WTC11 (cell line): ENCODE results near the gene ZNF804B. TPM values are rescaled to one million over a fixed set of nuclear protein-coding genes. Genes with fewer than 3 reads are reported as not detected.

ENCODE experiments used
- ATAC-seq: fragments of 200-7000 bp; cut with Tn5 transposase; 2 replicates; pipeline ENCODE4 v1.10.0; 2021; ENCODE audit warnings: mild to moderate bottlenecking, moderate library complexity
- CTCF ChIA-PET: fragments of 300-600 bp; sonication (Branson Sonifier 250); formaldehyde crosslinking; loops from one replicate; lab custom pipeline; 2021; ENCODE audit warnings: antibody characterized with exemption; lab: Charles Lee
- POLR2A ChIA-PET: fragments of 350-600 bp; sonication (Branson Sonifier 250); formaldehyde crosslinking; loops from one replicate; lab custom pipeline; 2021; ENCODE audit warnings: antibody characterized with exemption; lab: Charles Lee
- DNase-seq: peaks from one replicate; pipeline ENCODE4 v3.0.0; 2021; ENCODE audit warnings: low spot score
- H3K27ac Mint-ChIP-seq: 2 replicates; pipeline ENCODE4 v1.8.0; 2021; ENCODE audit warnings: mixed read lengths
- H3K27me3 Mint-ChIP-seq: 2 replicates; pipeline ENCODE4 v1.8.0; 2021; ENCODE audit warnings: low read depth, mild to moderate bottlenecking, moderate library complexity, mixed read lengths
- H3K36me3 Mint-ChIP-seq: 2 replicates; pipeline ENCODE4 v1.8.0; 2021; ENCODE audit warnings: mixed read lengths
- H3K4me1 Mint-ChIP-seq: 2 replicates; pipeline ENCODE4 v1.8.0; 2022; ENCODE audit warnings: mixed read lengths
- H3K4me3 Mint-ChIP-seq: 2 replicates; pipeline ENCODE4 v1.8.0; 2021; ENCODE audit warnings: mild to moderate bottlenecking, moderate library complexity, mixed read lengths
- H3K9me3 Mint-ChIP-seq: 2 replicates; pipeline ENCODE4 v1.8.0; 2021; ENCODE audit warnings: mixed read lengths
- CBFB ChIP-seq: sonication (generic); formaldehyde crosslinking; IDR thresholded peaks from 2 replicates; pipeline ENCODE4 v1.8.1; 2022; ENCODE audit warnings: mild to moderate bottlenecking, low read depth, missing genetic modification reagents
- GABPB1 ChIP-seq: sonication (generic); formaldehyde crosslinking; IDR thresholded peaks from 2 replicates; pipeline ENCODE4 v1.8.1; 2023; ENCODE audit warnings: mild to moderate bottlenecking, missing genetic modification reagents
- GRHL2 ChIP-seq: fragments of 250-450 bp; sonication (Bioruptor Pico); IDR thresholded peaks from 2 replicates; pipeline ENCODE4 v1.8.0; 2022; ENCODE audit warnings: mild to moderate bottlenecking, moderate library complexity; ENCODE audit not compliant: insufficient replicate concordance, severe bottlenecking
- HMGA2 ChIP-seq: fragments of 250-450 bp; sonication (Bioruptor Pico); IDR thresholded peaks from 2 replicates; pipeline ENCODE4 v1.4.0; 2021; ENCODE audit warnings: mild to moderate bottlenecking, moderate library complexity
- MXD4 ChIP-seq: fragments of 250-450 bp; sonication (Bioruptor Pico); IDR thresholded peaks from 2 replicates; pipeline ENCODE4 v1.8.0; 2021; ENCODE audit warnings: mild to moderate bottlenecking, moderate library complexity, borderline replicate concordance
- NR1H2 ChIP-seq: sonication (generic); formaldehyde crosslinking; IDR thresholded peaks from 2 replicates; pipeline ENCODE4 v1.9.0; 2021; ENCODE audit warnings: mild to moderate bottlenecking, moderate library complexity, missing genetic modification reagents
- PRRX2 ChIP-seq: fragments of 250-450 bp; sonication (Bioruptor Pico); IDR thresholded peaks from 2 replicates; pipeline ENCODE4 v1.8.0; 2021; ENCODE audit warnings: mild to moderate bottlenecking
- SOX15 ChIP-seq: fragments of 250-450 bp; sonication (Bioruptor Pico); IDR thresholded peaks from 2 replicates; pipeline ENCODE4 v1.9.0; 2021; ENCODE audit warnings: mild to moderate bottlenecking
- TCF7 ChIP-seq: sonication (generic); formaldehyde crosslinking; IDR thresholded peaks from 2 replicates; pipeline ENCODE4 v1.8.0; 2022; ENCODE audit warnings: mild to moderate bottlenecking, low read depth, missing genetic modification reagents, moderate library complexity
- ZBTB21 ChIP-seq: sonication (generic); formaldehyde crosslinking; IDR thresholded peaks from 2 replicates; pipeline ENCODE4 v1.8.1; 2023; ENCODE audit warnings: mild to moderate bottlenecking, missing genetic modification reagents, borderline replicate concordance
- ZNF138 ChIP-seq: sonication (generic); formaldehyde crosslinking; conservative IDR thresholded peaks from 2 replicates; pipeline ENCODE4 v1.8.1; 2022; ENCODE audit warnings: mild to moderate bottlenecking, moderate library complexity, missing genetic modification reagents
- ZNF219 ChIP-seq: sonication (generic); formaldehyde crosslinking; IDR thresholded peaks from 2 replicates; pipeline ENCODE4 v1.8.0; 2023; ENCODE audit warnings: missing genetic modification reagents, mild to moderate bottlenecking, borderline replicate concordance
- ZNF263 ChIP-seq: sonication (generic); formaldehyde crosslinking; IDR thresholded peaks from 2 replicates; pipeline ENCODE4 v1.8.1; 2022; ENCODE audit warnings: low read depth, mild to moderate bottlenecking, moderate library complexity, missing genetic modification reagents
- ZNF396 ChIP-seq: fragments of 250-450 bp; sonication (Bioruptor Pico); IDR thresholded peaks from 2 replicates; pipeline ENCODE4 v1.8.0; 2021; ENCODE audit warnings: mild to moderate bottlenecking, moderate library complexity, borderline replicate concordance
- total RNA-seq: library from RNA; stranded (reverse); gene quantifications from 3 replicates; pipeline ENCODE4 v1.2.3, GENCODE V29; 2021
- TF ChIP-seq, protein P1 (sequence below): sonication (generic); formaldehyde crosslinking; IDR thresholded peaks from 2 replicates; pipeline ENCODE4 v1.8.1; 2022; ENCODE audit warnings: mild to moderate bottlenecking, moderate library complexity, missing genetic modification reagents
- TF ChIP-seq, protein P2 (sequence below): sonication (generic); formaldehyde crosslinking; IDR thresholded peaks from 2 replicates; pipeline ENCODE4 v1.8.1; 2022; ENCODE audit warnings: low read depth, mild to moderate bottlenecking, moderate library complexity, missing genetic modification reagents, borderline replicate concordance
- TF ChIP-seq, protein P3 (sequence below): fragments of 250-450 bp; sonication (Bioruptor Pico); IDR thresholded peaks from 2 replicates; pipeline ENCODE4 v1.9.0; 2021; ENCODE audit warnings: mild to moderate bottlenecking
- TF ChIP-seq, protein P4 (sequence below): fragments of 200-600 bp; IDR thresholded peaks from 2 replicates; pipeline ENCODE4 v1.8.0; 2022; ENCODE audit warnings: antibody characterized with exemption
- TF ChIP-seq, protein P5 (sequence below): fragments of 250-450 bp; sonication (Bioruptor Pico); IDR thresholded peaks from 2 replicates; pipeline ENCODE4 v1.9.0; 2021; ENCODE audit warnings: mild to moderate bottlenecking, borderline replicate concordance
- TF ChIP-seq, protein P6 (sequence below): sonication (generic); formaldehyde crosslinking; IDR thresholded peaks from 2 replicates; pipeline ENCODE4 v1.8.1; 2022; ENCODE audit warnings: missing genetic modification reagents, borderline replicate concordance
- TF ChIP-seq, protein P7 (sequence below): sonication (generic); formaldehyde crosslinking; IDR thresholded peaks from 2 replicates; pipeline ENCODE4 v1.8.1; 2023; ENCODE audit warnings: mild to moderate bottlenecking, missing genetic modification reagents

ZNF804B gene
- total RNA-seq, 1 experiment from 2014 or later, result 0.04 TPM

DNA sequence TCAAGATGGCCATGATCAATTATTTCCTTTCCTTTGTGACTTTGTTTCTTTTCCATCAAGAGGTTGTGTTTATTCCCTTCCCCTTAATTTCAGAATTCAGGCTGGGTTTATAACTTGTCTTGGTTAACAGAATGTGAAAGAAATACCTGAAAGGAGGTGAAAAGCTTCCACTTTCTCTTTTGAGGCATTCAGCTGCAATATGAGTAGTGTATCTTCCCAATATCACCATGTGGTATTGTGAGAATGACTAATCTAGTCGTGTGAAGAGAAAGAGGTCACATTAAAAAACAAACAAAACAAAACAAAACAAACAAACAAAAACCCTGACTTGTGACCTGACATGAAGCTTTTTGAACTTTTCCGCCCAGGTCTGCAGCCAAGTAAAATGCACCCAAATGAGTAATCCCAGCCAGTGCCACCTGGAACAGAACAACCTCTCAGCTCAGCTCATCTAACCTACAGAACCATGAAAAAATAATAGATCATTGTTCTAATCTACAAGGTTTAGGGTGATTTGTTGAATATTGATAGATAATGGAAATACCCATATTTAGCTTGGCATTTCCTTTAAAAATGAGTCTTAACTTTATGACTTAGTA lies 106.9 kb downstream of the ZNF804B start:
- TF ChIP-seq, protein P1, sequence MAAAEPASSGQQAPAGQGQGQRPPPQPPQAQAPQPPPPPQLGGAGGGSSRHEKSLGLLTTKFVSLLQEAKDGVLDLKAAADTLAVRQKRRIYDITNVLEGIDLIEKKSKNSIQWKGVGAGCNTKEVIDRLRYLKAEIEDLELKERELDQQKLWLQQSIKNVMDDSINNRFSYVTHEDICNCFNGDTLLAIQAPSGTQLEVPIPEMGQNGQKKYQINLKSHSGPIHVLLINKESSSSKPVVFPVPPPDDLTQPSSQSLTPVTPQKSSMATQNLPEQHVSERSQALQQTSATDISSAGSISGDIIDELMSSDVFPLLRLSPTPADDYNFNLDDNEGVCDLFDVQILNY (CRISPR knock-in tag), result no peak
- TF ChIP-seq, protein P2, sequence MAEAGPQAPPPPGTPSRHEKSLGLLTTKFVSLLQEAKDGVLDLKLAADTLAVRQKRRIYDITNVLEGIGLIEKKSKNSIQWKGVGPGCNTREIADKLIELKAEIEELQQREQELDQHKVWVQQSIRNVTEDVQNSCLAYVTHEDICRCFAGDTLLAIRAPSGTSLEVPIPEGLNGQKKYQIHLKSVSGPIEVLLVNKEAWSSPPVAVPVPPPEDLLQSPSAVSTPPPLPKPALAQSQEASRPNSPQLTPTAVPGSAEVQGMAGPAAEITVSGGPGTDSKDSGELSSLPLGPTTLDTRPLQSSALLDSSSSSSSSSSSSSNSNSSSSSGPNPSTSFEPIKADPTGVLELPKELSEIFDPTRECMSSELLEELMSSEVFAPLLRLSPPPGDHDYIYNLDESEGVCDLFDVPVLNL (CRISPR knock-in tag), result no peak
- no peak for TF ChIP-seq ZNF396
- TF ChIP-seq GRHL2 (CRISPR knock-in tag), result no peak
- TF ChIP-seq, protein P3, sequence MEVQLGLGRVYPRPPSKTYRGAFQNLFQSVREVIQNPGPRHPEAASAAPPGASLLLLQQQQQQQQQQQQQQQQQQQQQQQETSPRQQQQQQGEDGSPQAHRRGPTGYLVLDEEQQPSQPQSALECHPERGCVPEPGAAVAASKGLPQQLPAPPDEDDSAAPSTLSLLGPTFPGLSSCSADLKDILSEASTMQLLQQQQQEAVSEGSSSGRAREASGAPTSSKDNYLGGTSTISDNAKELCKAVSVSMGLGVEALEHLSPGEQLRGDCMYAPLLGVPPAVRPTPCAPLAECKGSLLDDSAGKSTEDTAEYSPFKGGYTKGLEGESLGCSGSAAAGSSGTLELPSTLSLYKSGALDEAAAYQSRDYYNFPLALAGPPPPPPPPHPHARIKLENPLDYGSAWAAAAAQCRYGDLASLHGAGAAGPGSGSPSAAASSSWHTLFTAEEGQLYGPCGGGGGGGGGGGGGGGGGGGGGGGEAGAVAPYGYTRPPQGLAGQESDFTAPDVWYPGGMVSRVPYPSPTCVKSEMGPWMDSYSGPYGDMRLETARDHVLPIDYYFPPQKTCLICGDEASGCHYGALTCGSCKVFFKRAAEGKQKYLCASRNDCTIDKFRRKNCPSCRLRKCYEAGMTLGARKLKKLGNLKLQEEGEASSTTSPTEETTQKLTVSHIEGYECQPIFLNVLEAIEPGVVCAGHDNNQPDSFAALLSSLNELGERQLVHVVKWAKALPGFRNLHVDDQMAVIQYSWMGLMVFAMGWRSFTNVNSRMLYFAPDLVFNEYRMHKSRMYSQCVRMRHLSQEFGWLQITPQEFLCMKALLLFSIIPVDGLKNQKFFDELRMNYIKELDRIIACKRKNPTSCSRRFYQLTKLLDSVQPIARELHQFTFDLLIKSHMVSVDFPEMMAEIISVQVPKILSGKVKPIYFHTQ (CRISPR knock-in tag), result no peak
- TF ChIP-seq, protein P4, sequence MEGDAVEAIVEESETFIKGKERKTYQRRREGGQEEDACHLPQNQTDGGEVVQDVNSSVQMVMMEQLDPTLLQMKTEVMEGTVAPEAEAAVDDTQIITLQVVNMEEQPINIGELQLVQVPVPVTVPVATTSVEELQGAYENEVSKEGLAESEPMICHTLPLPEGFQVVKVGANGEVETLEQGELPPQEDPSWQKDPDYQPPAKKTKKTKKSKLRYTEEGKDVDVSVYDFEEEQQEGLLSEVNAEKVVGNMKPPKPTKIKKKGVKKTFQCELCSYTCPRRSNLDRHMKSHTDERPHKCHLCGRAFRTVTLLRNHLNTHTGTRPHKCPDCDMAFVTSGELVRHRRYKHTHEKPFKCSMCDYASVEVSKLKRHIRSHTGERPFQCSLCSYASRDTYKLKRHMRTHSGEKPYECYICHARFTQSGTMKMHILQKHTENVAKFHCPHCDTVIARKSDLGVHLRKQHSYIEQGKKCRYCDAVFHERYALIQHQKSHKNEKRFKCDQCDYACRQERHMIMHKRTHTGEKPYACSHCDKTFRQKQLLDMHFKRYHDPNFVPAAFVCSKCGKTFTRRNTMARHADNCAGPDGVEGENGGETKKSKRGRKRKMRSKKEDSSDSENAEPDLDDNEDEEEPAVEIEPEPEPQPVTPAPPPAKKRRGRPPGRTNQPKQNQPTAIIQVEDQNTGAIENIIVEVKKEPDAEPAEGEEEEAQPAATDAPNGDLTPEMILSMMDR, result no peak
- no peak for TF ChIP-seq HMGA2 (CRISPR knock-in tag)
- no peak for TF ChIP-seq ZNF138
- TF ChIP-seq GABPB1 (CRISPR knock-in tag), result no peak
- no peak for TF ChIP-seq MXD4
- TF ChIP-seq NR1H2 (CRISPR knock-in tag), result no peak
- no peak for TF ChIP-seq SOX15 (CRISPR knock-in tag)
- TF ChIP-seq, protein P5, sequence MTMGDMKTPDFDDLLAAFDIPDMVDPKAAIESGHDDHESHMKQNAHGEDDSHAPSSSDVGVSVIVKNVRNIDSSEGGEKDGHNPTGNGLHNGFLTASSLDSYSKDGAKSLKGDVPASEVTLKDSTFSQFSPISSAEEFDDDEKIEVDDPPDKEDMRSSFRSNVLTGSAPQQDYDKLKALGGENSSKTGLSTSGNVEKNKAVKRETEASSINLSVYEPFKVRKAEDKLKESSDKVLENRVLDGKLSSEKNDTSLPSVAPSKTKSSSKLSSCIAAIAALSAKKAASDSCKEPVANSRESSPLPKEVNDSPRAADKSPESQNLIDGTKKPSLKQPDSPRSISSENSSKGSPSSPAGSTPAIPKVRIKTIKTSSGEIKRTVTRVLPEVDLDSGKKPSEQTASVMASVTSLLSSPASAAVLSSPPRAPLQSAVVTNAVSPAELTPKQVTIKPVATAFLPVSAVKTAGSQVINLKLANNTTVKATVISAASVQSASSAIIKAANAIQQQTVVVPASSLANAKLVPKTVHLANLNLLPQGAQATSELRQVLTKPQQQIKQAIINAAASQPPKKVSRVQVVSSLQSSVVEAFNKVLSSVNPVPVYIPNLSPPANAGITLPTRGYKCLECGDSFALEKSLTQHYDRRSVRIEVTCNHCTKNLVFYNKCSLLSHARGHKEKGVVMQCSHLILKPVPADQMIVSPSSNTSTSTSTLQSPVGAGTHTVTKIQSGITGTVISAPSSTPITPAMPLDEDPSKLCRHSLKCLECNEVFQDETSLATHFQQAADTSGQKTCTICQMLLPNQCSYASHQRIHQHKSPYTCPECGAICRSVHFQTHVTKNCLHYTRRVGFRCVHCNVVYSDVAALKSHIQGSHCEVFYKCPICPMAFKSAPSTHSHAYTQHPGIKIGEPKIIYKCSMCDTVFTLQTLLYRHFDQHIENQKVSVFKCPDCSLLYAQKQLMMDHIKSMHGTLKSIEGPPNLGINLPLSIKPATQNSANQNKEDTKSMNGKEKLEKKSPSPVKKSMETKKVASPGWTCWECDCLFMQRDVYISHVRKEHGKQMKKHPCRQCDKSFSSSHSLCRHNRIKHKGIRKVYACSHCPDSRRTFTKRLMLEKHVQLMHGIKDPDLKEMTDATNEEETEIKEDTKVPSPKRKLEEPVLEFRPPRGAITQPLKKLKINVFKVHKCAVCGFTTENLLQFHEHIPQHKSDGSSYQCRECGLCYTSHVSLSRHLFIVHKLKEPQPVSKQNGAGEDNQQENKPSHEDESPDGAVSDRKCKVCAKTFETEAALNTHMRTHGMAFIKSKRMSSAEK (CRISPR knock-in tag), result no peak
- no peak for TF ChIP-seq ZNF219 (CRISPR knock-in tag)
- DNase-seq (no peak), ATAC-seq (no peak)
- CTCF ChIA-PET, result no interaction called here
- H3K36me3 Mint-ChIP-seq, result peaks cover 8% of the 10 kb centered on the region
- no peak overlapping the region for H3K4me3 Mint-ChIP-seq
- peaks cover 11% of the 10 kb centered on the region for H3K9me3 Mint-ChIP-seq
- no peaks in the 10 kb centered on the region for H3K4me1 Mint-ChIP-seq
- no peaks in the 10 kb centered on the region for H3K27me3 Mint-ChIP-seq
- H3K27ac Mint-ChIP-seq, result no peak overlapping the region
- POLR2A ChIA-PET, result no interaction called here

DNA sequence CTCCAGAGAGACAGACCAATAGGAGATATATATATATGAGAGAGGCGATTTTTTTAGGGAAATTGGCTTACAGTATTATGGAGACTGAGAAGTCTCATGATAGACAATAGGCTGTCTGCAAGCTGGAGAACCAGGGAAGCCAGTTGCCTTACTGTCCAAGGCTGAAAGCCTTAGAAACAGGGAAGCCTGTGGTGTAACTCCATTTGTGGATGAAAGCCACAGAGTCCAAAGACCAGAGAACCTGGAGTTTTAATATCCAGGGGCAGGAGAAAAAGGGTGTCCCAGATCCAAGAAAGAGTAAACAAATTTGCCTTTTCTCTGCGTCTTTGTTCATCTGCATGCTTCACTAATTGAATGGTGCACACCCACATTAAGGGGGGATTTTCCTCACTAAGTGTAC lies 107.7 kb downstream of the ZNF804B start:
- Mint-ChIP-seq H3K9me3 (peaks cover 11% of the 10 kb centered on the region), H3K27me3 (no peaks in the 10 kb centered on the region), H3K4me3 (no peak overlapping the region), H3K4me1 (no peaks in the 10 kb centered on the region), H3K27ac (no peak overlapping the region), H3K36me3 (peaks cover 8% of the 10 kb centered on the region)
- ChIA-PET POLR2A (no interaction called here), CTCF (no interaction called here)
- DNase-seq (no peak), ATAC-seq (no peak)
- TF ChIP-seq TCF7 (no peak), ZNF263 (CRISPR knock-in tag) (no peak), PRRX2 (CRISPR knock-in tag) (no peak), ZBTB21 (no peak), CBFB (no peak), HMGA2 (CRISPR knock-in tag) (no peak)
- TF ChIP-seq, protein P6, sequence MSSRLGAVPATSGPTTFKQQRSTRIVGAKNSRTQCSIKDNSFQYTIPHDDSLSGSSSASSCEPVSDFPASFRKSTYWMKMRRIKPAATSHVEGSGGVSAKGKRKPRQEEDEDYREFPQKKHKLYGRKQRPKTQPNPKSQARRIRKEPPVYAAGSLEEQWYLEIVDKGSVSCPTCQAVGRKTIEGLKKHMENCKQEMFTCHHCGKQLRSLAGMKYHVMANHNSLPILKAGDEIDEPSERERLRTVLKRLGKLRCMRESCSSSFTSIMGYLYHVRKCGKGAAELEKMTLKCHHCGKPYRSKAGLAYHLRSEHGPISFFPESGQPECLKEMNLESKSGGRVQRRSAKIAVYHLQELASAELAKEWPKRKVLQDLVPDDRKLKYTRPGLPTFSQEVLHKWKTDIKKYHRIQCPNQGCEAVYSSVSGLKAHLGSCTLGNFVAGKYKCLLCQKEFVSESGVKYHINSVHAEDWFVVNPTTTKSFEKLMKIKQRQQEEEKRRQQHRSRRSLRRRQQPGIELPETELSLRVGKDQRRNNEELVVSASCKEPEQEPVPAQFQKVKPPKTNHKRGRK (CRISPR knock-in tag), result no peak
- TF ChIP-seq, protein P7, sequence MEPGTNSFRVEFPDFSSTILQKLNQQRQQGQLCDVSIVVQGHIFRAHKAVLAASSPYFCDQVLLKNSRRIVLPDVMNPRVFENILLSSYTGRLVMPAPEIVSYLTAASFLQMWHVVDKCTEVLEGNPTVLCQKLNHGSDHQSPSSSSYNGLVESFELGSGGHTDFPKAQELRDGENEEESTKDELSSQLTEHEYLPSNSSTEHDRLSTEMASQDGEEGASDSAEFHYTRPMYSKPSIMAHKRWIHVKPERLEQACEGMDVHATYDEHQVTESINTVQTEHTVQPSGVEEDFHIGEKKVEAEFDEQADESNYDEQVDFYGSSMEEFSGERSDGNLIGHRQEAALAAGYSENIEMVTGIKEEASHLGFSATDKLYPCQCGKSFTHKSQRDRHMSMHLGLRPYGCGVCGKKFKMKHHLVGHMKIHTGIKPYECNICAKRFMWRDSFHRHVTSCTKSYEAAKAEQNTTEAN (CRISPR knock-in tag), result no peak
